WTC11 (cell line): ENCODE measurements around the gene GHRL. TPM values are rescaled to one million over a fixed set of nuclear protein-coding genes. Genes with fewer than 3 reads are reported as not detected.

Experiments used
- ATAC-seq: fragments of 200-7000 bp; cut with Tn5 transposase; 2 replicates; pipeline ENCODE4 v1.10.0; 2021; ENCODE audit warnings: mild to moderate bottlenecking, moderate library complexity
- CTCF ChIA-PET: fragments of 300-600 bp; sonication (Branson Sonifier 250); formaldehyde crosslinking; loops from one replicate; lab custom pipeline; 2021; ENCODE audit warnings: antibody characterized with exemption; lab: Charles Lee
- POLR2A ChIA-PET: fragments of 350-600 bp; sonication (Branson Sonifier 250); formaldehyde crosslinking; loops from one replicate; lab custom pipeline; 2021; ENCODE audit warnings: antibody characterized with exemption; lab: Charles Lee
- DNase-seq: peaks from one replicate; pipeline ENCODE4 v3.0.0; 2021; ENCODE audit warnings: low spot score
- H3K27ac Mint-ChIP-seq: 2 replicates; pipeline ENCODE4 v1.8.0; 2021; ENCODE audit warnings: mixed read lengths
- H3K27me3 Mint-ChIP-seq: 2 replicates; pipeline ENCODE4 v1.8.0; 2021; ENCODE audit warnings: low read depth, mild to moderate bottlenecking, moderate library complexity, mixed read lengths
- H3K36me3 Mint-ChIP-seq: 2 replicates; pipeline ENCODE4 v1.8.0; 2021; ENCODE audit warnings: mixed read lengths
- H3K4me1 Mint-ChIP-seq: 2 replicates; pipeline ENCODE4 v1.8.0; 2022; ENCODE audit warnings: mixed read lengths
- H3K4me3 Mint-ChIP-seq: 2 replicates; pipeline ENCODE4 v1.8.0; 2021; ENCODE audit warnings: mild to moderate bottlenecking, moderate library complexity, mixed read lengths
- H3K9me3 Mint-ChIP-seq: 2 replicates; pipeline ENCODE4 v1.8.0; 2021; ENCODE audit warnings: mixed read lengths
- ATF1 ChIP-seq: sonication (generic); formaldehyde crosslinking; IDR thresholded peaks from 2 replicates; pipeline ENCODE4 v1.8.1; 2023; ENCODE audit warnings: mild to moderate bottlenecking, moderate library complexity, missing genetic modification reagents
- ATF2 ChIP-seq: sonication (generic); formaldehyde crosslinking; IDR thresholded peaks from 2 replicates; pipeline ENCODE4 v1.8.1; 2022; ENCODE audit warnings: low read depth, missing genetic modification reagents, borderline replicate concordance
- CREM ChIP-seq: sonication (generic); formaldehyde crosslinking; IDR thresholded peaks from 2 replicates; pipeline ENCODE4 v1.8.1; 2022; ENCODE audit warnings: mild to moderate bottlenecking, missing genetic modification reagents, moderate library complexity
- ERG ChIP-seq: fragments of 250-450 bp; sonication (Bioruptor Pico); IDR thresholded peaks from 2 replicates; pipeline ENCODE4 v1.8.0; 2021; ENCODE audit warnings: mild to moderate bottlenecking
- FOXK1 ChIP-seq: sonication (generic); formaldehyde crosslinking; IDR thresholded peaks from 2 replicates; pipeline ENCODE4 v1.8.0; 2022; ENCODE audit warnings: mild to moderate bottlenecking, moderate library complexity, missing genetic modification reagents
- GTF2I ChIP-seq: fragments of 250-450 bp; sonication (Bioruptor Pico); conservative IDR thresholded peaks from 2 replicates; pipeline ENCODE4 v1.4.0; 2021; ENCODE audit warnings: mild to moderate bottlenecking
- HMGXB4 ChIP-seq: sonication (generic); formaldehyde crosslinking; IDR thresholded peaks from 2 replicates; pipeline ENCODE4 v1.8.1; 2023; ENCODE audit warnings: mild to moderate bottlenecking, moderate library complexity, missing genetic modification reagents
- MAX ChIP-seq: sonication (generic); formaldehyde crosslinking; IDR thresholded peaks from 2 replicates; pipeline ENCODE4 v1.8.0; 2022; ENCODE audit warnings: mild to moderate bottlenecking, missing genetic modification reagents
- MYBL2 ChIP-seq: sonication (generic); formaldehyde crosslinking; IDR thresholded peaks from 2 replicates; pipeline ENCODE4 v1.8.1; 2023; ENCODE audit warnings: mild to moderate bottlenecking, moderate library complexity, missing genetic modification reagents
- NFYB ChIP-seq: sonication (generic); formaldehyde crosslinking; conservative IDR thresholded peaks from 2 replicates; pipeline ENCODE4 v1.8.0; 2022; ENCODE audit warnings: low read depth, missing genetic modification reagents
- RELA ChIP-seq: sonication (generic); formaldehyde crosslinking; IDR thresholded peaks from 2 replicates; pipeline ENCODE4 v1.8.1; 2022; ENCODE audit warnings: missing genetic modification reagents, mild to moderate bottlenecking, borderline replicate concordance
- RORB ChIP-seq: fragments of 250-450 bp; sonication (Bioruptor Pico); IDR thresholded peaks from 2 replicates; pipeline ENCODE4 v1.9.0; 2021; ENCODE audit warnings: mild to moderate bottlenecking
- SMAD3 ChIP-seq: sonication (generic); formaldehyde crosslinking; IDR thresholded peaks from 2 replicates; pipeline ENCODE4 v1.8.0; 2022; ENCODE audit warnings: missing genetic modification reagents, mild to moderate bottlenecking, borderline replicate concordance
- SMAD4 ChIP-seq: sonication (generic); formaldehyde crosslinking; IDR thresholded peaks from 2 replicates; pipeline ENCODE4 v1.8.0; 2022; ENCODE audit warnings: mild to moderate bottlenecking, missing genetic modification reagents
- SP1 ChIP-seq: sonication (generic); formaldehyde crosslinking; conservative IDR thresholded peaks from 2 replicates; pipeline ENCODE4 v1.8.1; 2022; ENCODE audit warnings: missing genetic modification reagents
- TEAD1 ChIP-seq: sonication (generic); formaldehyde crosslinking; IDR thresholded peaks from 2 replicates; pipeline ENCODE4 v1.8.0; 2022; ENCODE audit warnings: mild to moderate bottlenecking, missing genetic modification reagents
- USF1 ChIP-seq: sonication (generic); formaldehyde crosslinking; IDR thresholded peaks from 2 replicates; pipeline ENCODE4 v1.8.0; 2022; ENCODE audit warnings: mild to moderate bottlenecking, missing genetic modification reagents
- ZMAT4 ChIP-seq: fragments of 250-450 bp; sonication (Bioruptor Pico); IDR thresholded peaks from 2 replicates; pipeline ENCODE4 v1.9.0; 2021; ENCODE audit warnings: mild to moderate bottlenecking
- ZNF263 ChIP-seq: sonication (generic); formaldehyde crosslinking; IDR thresholded peaks from 2 replicates; pipeline ENCODE4 v1.8.1; 2022; ENCODE audit warnings: low read depth, mild to moderate bottlenecking, moderate library complexity, missing genetic modification reagents
- ZNF281 ChIP-seq: sonication (generic); formaldehyde crosslinking; IDR thresholded peaks from 2 replicates; pipeline ENCODE4 v1.8.0; 2023; ENCODE audit warnings: mild to moderate bottlenecking, missing genetic modification reagents
- ZSCAN18 ChIP-seq: fragments of 250-450 bp; sonication (Bioruptor Pico); IDR thresholded peaks from 2 replicates; pipeline ENCODE4 v2.1.2; 2022; ENCODE audit warnings: mild to moderate bottlenecking, moderate library complexity
- total RNA-seq: library from RNA; stranded (reverse); gene quantifications from 3 replicates; pipeline ENCODE4 v1.2.3, GENCODE V29; 2021

The GHRL gene
- total RNA-seq, 1 experiment from 2014 or later: 0.35 TPM

GRCh38 chr3:10248984-10249748, 43.6 kb downstream of the GHRL start:
- CTCF ChIA-PET: interaction anchor here (1.3 to 2.6 kb wide), 3 partner anchors 12 to 108 kb away, joined by 3 to 18 read pairs (median 4); partner anchors contain the start of gene VHL
- H3K4me1 Mint-ChIP-seq: peaks cover 25% of the 10 kb centered on the region
- ATAC-seq (peak; percentile 1), DNase-seq (peak; percentile 47)
- TF ChIP-seq MAX (CRISPR knock-in tag) (peak; percentile 58; the same call in 1 of the 2 replicates), SP1 (CRISPR knock-in tag) (0 out of 2 replicates have a peak, but pooled peaks have one; percentile 18), MYBL2 (CRISPR knock-in tag) (0 out of 2 replicates have a peak, but pooled peaks have one; percentile 22), GTF2I (CRISPR knock-in tag) (no peak), USF1 (peak; percentile 34; the same call in 1 of the 2 replicates), ZSCAN18 (CRISPR knock-in tag) (no peak), ZNF263 (CRISPR knock-in tag) (peak; percentile 89), ATF1 (CRISPR knock-in tag) (no peak), SMAD3 (0 out of 2 replicates have a peak, but pooled peaks have one; percentile 30), HMGXB4 (CRISPR knock-in tag) (0 out of 2 replicates have a peak, but pooled peaks have one; percentile 23), ATF2 (CRISPR knock-in tag) (no peak)
- H3K4me3 Mint-ChIP-seq: peak overlapping the region; percentile 92
- peak overlapping the region; percentile 70 for H3K27ac Mint-ChIP-seq
- peaks cover 27% of the 10 kb centered on the region for H3K9me3 Mint-ChIP-seq
- peaks cover 54% of the 10 kb centered on the region for H3K36me3 Mint-ChIP-seq
- POLR2A ChIA-PET: interaction anchor here (0.5 to 2.4 kb wide), 5 partner anchors 12 to 316 kb away, joined by 3 to 10 read pairs (median 5); partner anchors contain the start of gene CRELD1
- H3K27me3 Mint-ChIP-seq: peaks cover 30% of the 10 kb centered on the region

GRCh38 chr3:10248184-10248983, 44.4 kb downstream of the GHRL start, which contains the start of gene TATDN2:
Gene TATDN2 (plus strand): TSS chr3:10248459. CDS start chr3:10249201, 742 bp downstream.
- ATAC-seq (peak; percentile 97), DNase-seq (peak; percentile 97)
- CTCF ChIA-PET: interaction anchor here (0.7 to 2.6 kb wide), 6 partner anchors 13 to 107 kb away, joined by 3 to 18 read pairs (median 4); partner anchors contain the start of gene VHL
- peaks cover 47% of the 10 kb centered on the region for H3K36me3 Mint-ChIP-seq
- H3K4me1 Mint-ChIP-seq: peaks cover 25% of the 10 kb centered on the region
- peaks cover 30% of the 10 kb centered on the region for H3K27me3 Mint-ChIP-seq
- peak within 1 kb of the TSS; percentile 92 for H3K4me3 Mint-ChIP-seq
- POLR2A ChIA-PET: interaction anchor here (0.5 to 2.4 kb wide), 9 partner anchors 12 to 332 kb away, joined by 3 to 10 read pairs (median 3); partner anchors contain the start of genes CRELD1 and IL17RC
- H3K27ac Mint-ChIP-seq: peak within 1 kb of the TSS; percentile 97
- H3K9me3 Mint-ChIP-seq: peaks cover 32% of the 10 kb centered on the region
- TF ChIP-seq ZNF281 (CRISPR knock-in tag): peak; percentile 71; the same call in 1 of the 2 replicates
- TF ChIP-seq RORB (CRISPR knock-in tag): no peak
- TF ChIP-seq SMAD4 (CRISPR knock-in tag): no peak
- TF ChIP-seq ERG (CRISPR knock-in tag): no peak
- TF ChIP-seq FOXK1: peak; percentile 94
- TF ChIP-seq NFYB (CRISPR knock-in tag): peak; percentile 71
- TF ChIP-seq RELA: peak; percentile 76; the same call in 1 of the 2 replicates
- no peak for TF ChIP-seq ZMAT4 (CRISPR knock-in tag)
- TF ChIP-seq CREM (CRISPR knock-in tag): peak; percentile 34; the same call in 1 of the 2 replicates
- peak; percentile 91 for TF ChIP-seq TEAD1 (CRISPR knock-in tag)
- no peak for TF ChIP-seq GTF2I (CRISPR knock-in tag)
